ENCODE data around the gene TSR1.
A peak's percentile ranks its signal among the peaks of the same experiment; 100 is the strongest.
"Not testable (repeated sequence)": the region's sequence is repeated elsewhere in the genome, so short reads cannot be mapped to it uniquely, and the experiment has no call there.

Gene TSR1

DNA sequence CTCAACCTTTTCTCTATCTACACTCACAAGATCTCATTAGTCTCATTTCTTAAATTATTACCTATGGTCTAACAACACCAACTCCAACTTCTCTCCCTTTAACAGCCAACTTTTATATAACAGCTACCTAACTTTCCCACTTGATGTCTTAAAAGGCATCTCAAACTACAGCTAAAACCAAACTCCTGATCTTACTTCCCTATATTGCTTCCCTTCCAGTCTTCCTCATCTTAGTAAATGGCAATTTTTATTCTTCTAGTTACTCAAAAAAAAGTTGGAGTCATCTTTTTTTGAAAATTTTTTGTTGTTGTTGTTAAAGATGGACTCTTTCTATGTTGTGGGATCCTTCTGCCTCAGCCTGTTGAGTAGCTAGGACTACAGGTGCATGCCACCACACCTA, 17.2 kb downstream of the TSR1 start:
- Histone ChIP-seq H3K4me1 (ENCODE audit: insufficient read depth, low read length) (no peaks in the 10 kb centered on the region), H3K36me3 (ENCODE audit: insufficient read depth, low read depth, low read length) (peaks cover 19% of the 10 kb centered on the region), H3K9ac (ENCODE audit: low read depth, low read length) (no peak overlapping the region), H3K4me3 (ENCODE audit: low read length) (no peak overlapping the region), H3K27ac (ENCODE audit: low read length) (no peak overlapping the region), H3K9me3 (ENCODE audit: insufficient read depth, low read depth, low read length) (no peaks in the 10 kb centered on the region), H3K27me3 (ENCODE audit: insufficient read depth, low read length) (no peaks in the 10 kb centered on the region)

DNA sequence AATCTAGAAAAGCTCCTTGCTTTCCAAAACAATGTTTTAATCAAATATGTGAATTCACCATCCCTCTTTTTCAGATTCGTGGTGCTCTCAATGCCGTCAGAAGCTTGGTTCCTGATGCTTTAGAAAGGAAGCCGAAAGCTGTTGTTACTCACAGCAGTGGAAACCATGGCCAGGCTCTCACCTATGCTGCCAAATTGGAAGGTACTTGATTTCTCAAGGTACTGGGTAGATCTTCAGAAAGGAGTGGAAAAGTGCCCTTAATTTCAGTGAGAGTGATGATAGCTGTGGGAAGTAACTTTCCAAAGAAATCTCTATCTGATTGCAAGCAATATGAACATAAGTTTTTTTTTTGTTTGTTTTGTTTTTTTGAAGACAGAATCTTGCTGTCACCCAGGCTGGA, 18.5 kb downstream of the TSR1 start:
- no peak overlapping the region for H3K27ac ChIP-seq (ENCODE audit: low read length)

GRCh38 chr17:2316916-2317205, 19.4 kb downstream of the TSR1 start:
- not testable (repeated sequence) for H3K4me1 ChIP-seq (ENCODE audit: insufficient read depth, low read length); H3K4me3 ChIP-seq (ENCODE audit: low read length); H3K36me3 ChIP-seq (ENCODE audit: insufficient read depth, low read depth, low read length); H3K9me3 ChIP-seq (ENCODE audit: insufficient read depth, low read depth, low read length); H3K27me3 ChIP-seq (ENCODE audit: insufficient read depth, low read length); H3K9ac ChIP-seq (ENCODE audit: low read depth, low read length); H3K27ac ChIP-seq (ENCODE audit: low read length)

More for the DNA sequence above, 18.5 kb downstream of the TSR1 start:
- H3K9me3 ChIP-seq (ENCODE audit: insufficient read depth, low read depth, low read length), result no peaks in the 10 kb centered on the region
- no peaks in the 10 kb centered on the region for H3K27me3 ChIP-seq (ENCODE audit: insufficient read depth, low read length)
- no peaks in the 10 kb centered on the region for H3K4me1 ChIP-seq (ENCODE audit: insufficient read depth, low read length)
- no peak overlapping the region for H3K9ac ChIP-seq (ENCODE audit: low read depth, low read length)
- H3K36me3 ChIP-seq (ENCODE audit: insufficient read depth, low read depth, low read length), result peaks cover 7% of the 10 kb centered on the region
- H3K4me3 ChIP-seq (ENCODE audit: low read length), result no peak overlapping the region

DNA sequence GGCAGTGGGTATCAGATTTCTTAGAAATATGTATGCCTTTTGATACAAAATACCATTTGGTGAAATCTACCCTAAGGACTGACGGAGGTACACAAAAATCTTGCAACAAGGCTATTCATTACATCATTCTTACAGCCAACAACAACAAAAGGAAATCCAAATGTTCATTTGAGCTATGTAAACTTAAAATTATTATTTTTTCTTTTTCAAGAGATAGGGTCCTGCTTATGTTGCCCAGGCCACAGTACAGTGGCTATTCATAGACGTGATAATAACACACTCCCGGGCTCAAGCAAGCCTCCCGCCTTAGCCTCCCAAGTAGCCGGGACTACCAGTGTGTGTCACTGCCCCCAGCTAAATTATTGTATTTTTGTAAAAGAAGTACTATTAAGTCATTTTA, 23.5 kb downstream of the TSR1 start:
- H3K36me3 ChIP-seq (ENCODE audit: insufficient read depth, low read depth, low read length), result no peaks in the 10 kb centered on the region
- no peaks in the 10 kb centered on the region for H3K27me3 ChIP-seq (ENCODE audit: insufficient read depth, low read length)
- H3K4me1 ChIP-seq (ENCODE audit: insufficient read depth, low read length), result no peaks in the 10 kb centered on the region
- no peak overlapping the region for H3K4me3 ChIP-seq (ENCODE audit: low read length)
- no peak overlapping the region for H3K9ac ChIP-seq (ENCODE audit: low read depth, low read length)
- no peak overlapping the region for H3K27ac ChIP-seq (ENCODE audit: low read length)
- no peaks in the 10 kb centered on the region for H3K9me3 ChIP-seq (ENCODE audit: insufficient read depth, low read depth, low read length)

DNA sequence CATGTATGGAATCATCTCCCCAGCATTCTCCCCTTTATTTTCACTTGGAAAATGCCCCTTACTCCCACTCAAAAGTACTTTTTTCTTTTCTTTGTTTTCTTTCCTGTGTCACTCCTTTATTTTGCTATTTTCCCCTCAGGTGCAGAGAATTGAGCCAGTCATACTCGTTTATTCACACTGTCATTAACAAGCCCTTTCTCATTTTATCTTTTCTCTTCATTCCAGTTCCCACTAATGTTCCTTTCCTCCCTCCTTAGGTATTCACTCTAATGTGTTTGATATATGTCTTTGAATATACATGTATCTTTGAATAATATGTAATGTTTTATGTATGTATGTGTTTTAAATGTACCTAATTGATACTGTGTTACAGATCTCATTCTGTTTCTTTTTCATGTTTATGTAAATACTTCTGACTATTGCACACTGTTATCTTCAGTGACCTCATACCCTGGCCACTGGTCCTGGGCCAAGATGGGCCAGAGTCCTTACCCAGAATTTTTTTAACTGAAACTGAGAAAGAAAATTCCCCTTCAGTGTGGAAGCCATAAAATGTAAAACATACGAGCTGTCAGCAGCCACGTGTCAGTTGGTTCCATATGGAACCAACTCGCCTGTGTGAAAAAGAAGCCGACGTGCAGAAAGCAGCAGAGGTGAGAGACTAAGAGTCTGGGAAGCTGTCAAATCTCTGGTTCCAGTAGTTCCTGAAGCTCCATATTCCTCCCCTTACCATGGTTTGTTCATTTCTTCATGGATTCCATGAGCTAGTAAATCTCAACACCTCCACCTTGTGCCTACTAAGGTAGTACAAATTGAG, 26.7 kb downstream of the TSR1 start:
- Histone ChIP-seq H3K27me3 (ENCODE audit: insufficient read depth, low read length) (no peaks in the 10 kb centered on the region), H3K4me3 (ENCODE audit: low read length) (no peak overlapping the region), H3K36me3 (ENCODE audit: insufficient read depth, low read depth, low read length) (no peaks in the 10 kb centered on the region), H3K27ac (ENCODE audit: low read length) (no peak overlapping the region), H3K4me1 (ENCODE audit: insufficient read depth, low read length) (no peaks in the 10 kb centered on the region), H3K9me3 (ENCODE audit: insufficient read depth, low read depth, low read length) (no peaks in the 10 kb centered on the region), H3K9ac (ENCODE audit: low read depth, low read length) (no peak overlapping the region)

DNA sequence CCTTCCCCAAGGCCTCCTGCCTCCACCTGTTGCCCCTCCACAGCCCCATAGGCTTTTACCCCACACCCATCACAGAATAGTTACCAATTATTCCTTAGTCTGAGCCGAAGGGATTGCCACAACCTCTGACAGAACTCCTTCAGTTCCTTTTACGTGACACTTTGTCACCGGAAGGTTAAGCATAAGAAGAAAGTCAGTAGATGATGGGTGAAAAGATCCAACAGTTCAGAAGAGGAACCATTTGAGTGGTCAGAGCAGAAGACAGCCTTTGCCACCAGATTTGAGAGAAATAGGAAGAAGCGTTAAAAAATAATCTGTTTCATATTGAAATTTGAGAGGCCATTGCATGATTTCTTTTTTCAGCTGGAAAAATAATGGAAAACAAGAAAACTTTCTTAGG, 31.3 kb downstream of the TSR1 start:
- H3K27ac ChIP-seq (ENCODE audit: low read length), result no peak overlapping the region
- peaks cover 9% of the 10 kb centered on the region; the same call in 1 of the 2 replicates for H3K36me3 ChIP-seq (ENCODE audit: insufficient read depth, low read depth, low read length)
- no peak overlapping the region for H3K4me3 ChIP-seq (ENCODE audit: low read length)
- H3K9me3 ChIP-seq (ENCODE audit: insufficient read depth, low read depth, low read length), result no peaks in the 10 kb centered on the region
- H3K27me3 ChIP-seq (ENCODE audit: insufficient read depth, low read length), result no peaks in the 10 kb centered on the region
- H3K4me1 ChIP-seq (ENCODE audit: insufficient read depth, low read length), result no peaks in the 10 kb centered on the region; the same call in 1 of the 2 replicates
- no peak overlapping the region for H3K9ac ChIP-seq (ENCODE audit: low read depth, low read length)

DNA sequence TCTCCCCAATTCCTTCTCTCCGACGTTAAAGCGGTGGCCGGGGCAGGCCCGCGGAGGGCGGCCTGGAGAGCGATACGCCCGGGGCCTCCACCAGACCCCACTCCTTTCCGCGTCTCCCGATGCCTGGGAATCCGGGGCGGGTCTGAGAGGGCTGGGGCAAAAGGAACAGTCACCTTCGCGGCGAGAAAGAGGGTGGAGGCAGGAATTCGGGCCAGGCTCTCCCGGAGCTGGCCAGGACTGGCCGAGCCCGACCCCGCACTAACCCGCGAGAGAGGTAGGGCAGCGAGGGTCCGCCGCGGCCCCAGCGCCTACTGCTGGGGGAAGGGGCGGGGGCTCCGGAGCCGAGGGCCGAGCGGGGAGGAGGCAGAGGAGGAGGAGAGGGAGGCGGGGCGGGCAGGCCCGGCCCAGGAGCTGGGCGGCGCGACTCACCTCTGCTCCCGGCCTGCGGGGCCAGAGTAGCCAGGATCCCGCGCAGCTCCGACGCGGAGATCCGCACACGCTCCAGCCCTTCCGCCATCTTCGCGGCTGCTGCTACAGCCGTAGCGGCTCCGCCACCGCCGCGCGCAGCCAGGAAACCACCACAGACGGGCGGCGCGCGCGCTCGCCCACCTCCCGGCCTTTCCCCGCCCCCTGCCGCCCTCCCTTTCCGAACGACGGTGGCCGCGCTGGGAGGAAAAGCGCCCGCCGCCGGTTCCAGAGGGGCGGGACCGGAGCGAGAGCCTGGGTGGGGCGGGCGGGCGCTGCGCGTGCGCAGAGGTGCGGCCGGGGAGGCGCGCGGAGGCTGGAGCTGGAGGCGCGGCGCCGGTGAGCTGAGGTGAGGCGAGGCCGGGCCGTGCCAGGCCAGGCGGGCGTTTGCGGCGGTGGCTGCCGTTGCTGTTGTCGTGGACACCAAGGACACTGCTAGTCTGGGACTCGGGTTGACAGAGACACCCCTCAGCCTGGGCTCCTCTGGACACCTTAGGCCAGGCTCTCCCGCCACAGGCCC, 32.8 kb downstream of the TSR1 start, which contains the start of the genes SMG6 and SRR:
SMG6 (minus strand) TSS at position 582 of the 985 bp plus-strand sequence; CDS start at position 517, 65 bp downstream.
SRR (plus strand) TSS at position 747 of the 985 bp plus-strand sequence. CDS start 11,611 bp downstream, outside the sequence.
- peak within 1 kb of the TSS; percentile 84 for H3K9ac ChIP-seq (ENCODE audit: low read depth, low read length)
- no peak within 1 kb of the TSS for H3K27ac ChIP-seq (ENCODE audit: low read length)
- H3K4me3 ChIP-seq (ENCODE audit: low read length), result peak within 1 kb of the TSS; percentile 89
- H3K9me3 ChIP-seq (ENCODE audit: insufficient read depth, low read depth, low read length), result no peaks in the 10 kb centered on the region
- no peaks in the 10 kb centered on the region for H3K27me3 ChIP-seq (ENCODE audit: insufficient read depth, low read length)
- peaks cover 23% of the 10 kb centered on the region for H3K36me3 ChIP-seq (ENCODE audit: insufficient read depth, low read depth, low read length)
- H3K4me1 ChIP-seq (ENCODE audit: insufficient read depth, low read length), result no peaks in the 10 kb centered on the region; the same call in 1 of the 2 replicates

- H3K36me3 ChIP-seq (ENCODE audit: insufficient read depth, low read depth, low read length), result peaks cover 27% of the 10 kb centered on the region
- H3K4me3 ChIP-seq (ENCODE audit: low read length), result peak overlapping the region; percentile 89
- peak overlapping the region; percentile 84 for H3K9ac ChIP-seq (ENCODE audit: low read depth, low read length)
- H3K4me1 ChIP-seq (ENCODE audit: insufficient read depth, low read length), result no peaks in the 10 kb centered on the region; the same call in 1 of the 2 replicates
- H3K27ac ChIP-seq (ENCODE audit: low read length), result no peak overlapping the region
- no peaks in the 10 kb centered on the region for H3K27me3 ChIP-seq (ENCODE audit: insufficient read depth, low read length)
- H3K9me3 ChIP-seq (ENCODE audit: insufficient read depth, low read depth, low read length), result no peaks in the 10 kb centered on the region
Observed at GRCh38 chr17:2302778-2303203, 33.5 kb downstream of the TSR1 start.

DNA sequence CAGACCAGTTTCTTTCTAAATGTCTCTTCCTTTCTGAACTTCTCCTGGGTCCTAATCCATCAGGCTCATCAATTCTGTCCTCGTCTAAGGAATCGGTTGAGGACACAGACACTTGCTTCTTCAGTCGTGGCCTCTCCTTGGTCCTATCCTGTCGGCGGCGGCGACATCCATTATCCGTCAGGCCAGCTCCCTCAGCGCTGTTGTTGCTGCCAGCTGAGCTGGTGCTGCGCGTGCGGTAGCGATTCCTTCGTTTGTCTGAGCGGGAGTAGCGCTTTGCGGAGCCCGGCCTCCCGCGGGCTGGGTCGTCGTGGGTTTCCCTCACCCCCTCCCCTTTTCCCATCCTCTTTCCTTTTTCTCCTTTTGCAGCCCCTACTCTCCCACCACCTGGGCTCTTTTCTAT, 36.5 kb downstream of the TSR1 start:
- no peaks in the 10 kb centered on the region for H3K27me3 ChIP-seq (ENCODE audit: insufficient read depth, low read length)
- no peak overlapping the region for H3K9ac ChIP-seq (ENCODE audit: low read depth, low read length)
- no peaks in the 10 kb centered on the region; the same call in 1 of the 2 replicates for H3K4me1 ChIP-seq (ENCODE audit: insufficient read depth, low read length)
- no peaks in the 10 kb centered on the region for H3K9me3 ChIP-seq (ENCODE audit: insufficient read depth, low read depth, low read length)
- H3K36me3 ChIP-seq (ENCODE audit: insufficient read depth, low read depth, low read length), result peaks cover 57% of the 10 kb centered on the region
- H3K4me3 ChIP-seq (ENCODE audit: low read length), result no peak overlapping the region
- no peak overlapping the region for H3K27ac ChIP-seq (ENCODE audit: low read length)

DNA sequence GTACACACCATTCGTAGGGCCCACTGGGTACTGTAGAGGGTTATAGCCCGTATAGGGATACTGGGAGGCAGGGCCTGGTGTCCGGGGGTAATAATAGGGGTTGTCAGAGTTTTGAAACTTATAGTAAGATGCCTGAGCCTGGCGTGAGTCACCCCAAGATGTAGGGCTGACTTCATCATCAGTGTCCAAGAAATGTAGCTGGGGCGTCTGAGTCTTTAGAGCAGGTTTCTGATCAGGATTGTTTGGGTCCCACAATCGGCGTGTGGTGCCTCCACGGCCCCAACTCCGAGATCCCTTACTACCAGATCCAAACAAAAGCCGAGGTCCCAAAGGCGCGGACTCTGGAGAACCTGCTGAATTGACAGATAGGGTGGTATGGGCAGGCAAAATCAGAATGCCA, 37.1 kb downstream of the TSR1 start:
- Histone ChIP-seq H3K27ac (ENCODE audit: low read length) (no peak overlapping the region), H3K9me3 (ENCODE audit: insufficient read depth, low read depth, low read length) (no peaks in the 10 kb centered on the region)

GRCh38 chr17:2297023-2297422, 39.2 kb downstream of the TSR1 start:
- Histone ChIP-seq H3K36me3 (ENCODE audit: insufficient read depth, low read depth, low read length) (peaks cover 81% of the 10 kb centered on the region), H3K27ac (ENCODE audit: low read length) (no peak overlapping the region), H3K4me1 (ENCODE audit: insufficient read depth, low read length) (no peaks in the 10 kb centered on the region), H3K9ac (ENCODE audit: low read depth, low read length) (no peak overlapping the region), H3K9me3 (ENCODE audit: insufficient read depth, low read depth, low read length) (no peaks in the 10 kb centered on the region), H3K27me3 (ENCODE audit: insufficient read depth, low read length) (no peaks in the 10 kb centered on the region), H3K4me3 (ENCODE audit: low read length) (no peak overlapping the region)

More for the DNA sequence above, 37.1 kb downstream of the TSR1 start:
- no peaks in the 10 kb centered on the region for H3K27me3 ChIP-seq (ENCODE audit: insufficient read depth, low read length)
- H3K4me1 ChIP-seq (ENCODE audit: insufficient read depth, low read length), result no peaks in the 10 kb centered on the region; the same call in 1 of the 2 replicates
- peaks cover 64% of the 10 kb centered on the region for H3K36me3 ChIP-seq (ENCODE audit: insufficient read depth, low read depth, low read length)
- no peak overlapping the region for H3K9ac ChIP-seq (ENCODE audit: low read depth, low read length)
- no peak overlapping the region for H3K4me3 ChIP-seq (ENCODE audit: low read length)

Measured in iPS-20b (cell line).